ENCODE measurements around the gene GTSE1.

GTSE1 gene

GRCh38 chr22:46337870-46338269, 41.2 kb downstream of the GTSE1 start:
- H3K4me3 ChIP-seq (ENCODE audit: low read depth in 1 of 2, low read length in 2 of 2) = no peak overlapping the region
- no peaks in the 10 kb centered on the region for H3K27me3 ChIP-seq (ENCODE audit: control insufficient read depth in 1 of 2, insufficient read depth in 2 of 2, low read length in 2 of 2)
- peaks cover 7 to 12% of the 10 kb centered on the region in 2 donors for H3K4me1 ChIP-seq (ENCODE audit: control insufficient read depth in 1 of 2, insufficient read depth in 2 of 2, low read length in 2 of 2)
- H3K9me3 ChIP-seq (ENCODE audit: control insufficient read depth in 1 of 2, low read length in 2 of 2) = no peaks in the 10 kb centered on the region
- peaks cover 17 to 50% of the 10 kb centered on the region in 2 donors for H3K36me3 ChIP-seq (ENCODE audit: control insufficient read depth in 1 of 2, insufficient read depth in 2 of 2, low read length in 2 of 2)
- no peak overlapping the region for H3K27ac ChIP-seq (ENCODE audit: low read depth, low read length)
- no peak overlapping the region for H3K9ac ChIP-seq (ENCODE audit: low read depth in 1 of 2, low read length in 2 of 2)

DNA sequence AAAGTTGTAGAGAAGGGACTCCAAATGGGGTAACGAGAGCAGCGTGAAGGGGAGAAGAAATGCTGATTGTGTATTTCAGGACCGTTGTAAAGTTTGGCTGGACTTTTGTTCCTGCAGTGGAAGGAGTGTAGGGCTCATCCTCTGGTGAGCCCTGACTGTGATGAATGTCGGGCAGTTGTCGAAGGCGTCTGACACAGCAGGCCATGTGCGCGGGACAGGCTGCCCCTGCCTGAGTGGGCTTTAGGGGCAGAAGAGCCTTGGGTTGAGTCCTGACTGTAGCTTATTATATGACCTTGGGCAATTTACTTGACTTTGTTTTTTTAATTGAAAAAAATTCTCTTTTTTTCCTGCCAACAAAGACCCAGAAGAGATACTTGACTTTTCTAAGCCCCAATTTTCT, 42.0 kb downstream of the GTSE1 start:
- H3K4me3 ChIP-seq (ENCODE audit: low read depth in 1 of 2, low read length in 2 of 2) = no peak overlapping the region
- H3K36me3 ChIP-seq (ENCODE audit: control insufficient read depth in 1 of 2, insufficient read depth in 2 of 2, low read length in 2 of 2) = peaks cover 18 to 56% of the 10 kb centered on the region in 2 donors

GRCh38 chr22:46339956-46340355, 43.3 kb downstream of the GTSE1 start:
- Histone ChIP-seq H3K27me3 (ENCODE audit: control insufficient read depth in 1 of 2, insufficient read depth in 2 of 2, low read length in 2 of 2) (no peaks in the 10 kb centered on the region), H3K9me3 (ENCODE audit: control insufficient read depth in 1 of 2, low read length in 2 of 2) (no peaks in the 10 kb centered on the region), H3K4me3 (ENCODE audit: low read depth in 1 of 2, low read length in 2 of 2) (no peak overlapping the region), H3K36me3 (ENCODE audit: control insufficient read depth in 1 of 2, insufficient read depth in 2 of 2, low read length in 2 of 2) (peaks cover 27 to 67% of the 10 kb centered on the region in 2 donors), H3K27ac (ENCODE audit: low read depth, low read length) (no peak overlapping the region), H3K4me1 (ENCODE audit: control insufficient read depth in 1 of 2, insufficient read depth in 2 of 2, low read length in 2 of 2) (peaks cover 7 to 12% of the 10 kb centered on the region in 2 donors), H3K9ac (ENCODE audit: low read depth in 1 of 2, low read length in 2 of 2) (no peak overlapping the region)

More for the DNA sequence above, 42.0 kb downstream of the GTSE1 start:
- no peaks in the 10 kb centered on the region for H3K27me3 ChIP-seq (ENCODE audit: control insufficient read depth in 1 of 2, insufficient read depth in 2 of 2, low read length in 2 of 2)
- H3K9me3 ChIP-seq (ENCODE audit: control insufficient read depth in 1 of 2, low read length in 2 of 2) = no peaks in the 10 kb centered on the region
- peaks cover 7 to 12% of the 10 kb centered on the region in 2 donors for H3K4me1 ChIP-seq (ENCODE audit: control insufficient read depth in 1 of 2, insufficient read depth in 2 of 2, low read length in 2 of 2)
- no peak overlapping the region for H3K27ac ChIP-seq (ENCODE audit: low read depth, low read length)
- H3K9ac ChIP-seq (ENCODE audit: low read depth in 1 of 2, low read length in 2 of 2) = no peak overlapping the region

DNA sequence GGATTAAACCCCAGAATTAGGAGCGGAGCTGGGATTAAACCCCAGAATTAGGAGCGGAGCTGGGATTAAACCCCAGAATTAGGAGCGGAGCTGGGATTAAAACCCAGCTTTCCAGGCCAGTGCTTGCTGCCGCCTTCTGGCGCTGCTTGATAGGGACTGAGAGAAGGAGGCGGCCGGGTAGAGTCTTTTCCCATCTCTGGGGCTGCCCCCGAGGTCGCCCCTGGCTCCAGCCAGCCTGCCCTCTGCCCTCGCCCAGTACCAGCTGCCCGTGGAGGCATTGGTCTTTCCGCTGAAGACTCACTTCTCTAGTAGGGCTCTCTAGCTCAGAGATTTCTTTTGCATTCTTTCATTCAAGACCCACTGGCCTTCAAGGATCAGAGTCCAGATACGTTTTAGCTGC, 44.0 kb downstream of the GTSE1 start:
- Histone ChIP-seq H3K9me3 (ENCODE audit: control insufficient read depth in 1 of 2, low read length in 2 of 2) (no peaks in the 10 kb centered on the region), H3K27me3 (ENCODE audit: control insufficient read depth in 1 of 2, insufficient read depth in 2 of 2, low read length in 2 of 2) (no peaks in the 10 kb centered on the region), H3K9ac (ENCODE audit: low read depth in 1 of 2, low read length in 2 of 2) (no peak overlapping the region), H3K27ac (ENCODE audit: low read depth, low read length) (no peak overlapping the region), H3K36me3 (ENCODE audit: control insufficient read depth in 1 of 2, insufficient read depth in 2 of 2, low read length in 2 of 2) (peaks cover 30 to 70% of the 10 kb centered on the region in 2 donors), H3K4me3 (ENCODE audit: low read depth in 1 of 2, low read length in 2 of 2) (no peak overlapping the region), H3K4me1 (ENCODE audit: control insufficient read depth in 1 of 2, insufficient read depth in 2 of 2, low read length in 2 of 2) (peaks cover 7 to 12% of the 10 kb centered on the region in 2 donors)

DNA sequence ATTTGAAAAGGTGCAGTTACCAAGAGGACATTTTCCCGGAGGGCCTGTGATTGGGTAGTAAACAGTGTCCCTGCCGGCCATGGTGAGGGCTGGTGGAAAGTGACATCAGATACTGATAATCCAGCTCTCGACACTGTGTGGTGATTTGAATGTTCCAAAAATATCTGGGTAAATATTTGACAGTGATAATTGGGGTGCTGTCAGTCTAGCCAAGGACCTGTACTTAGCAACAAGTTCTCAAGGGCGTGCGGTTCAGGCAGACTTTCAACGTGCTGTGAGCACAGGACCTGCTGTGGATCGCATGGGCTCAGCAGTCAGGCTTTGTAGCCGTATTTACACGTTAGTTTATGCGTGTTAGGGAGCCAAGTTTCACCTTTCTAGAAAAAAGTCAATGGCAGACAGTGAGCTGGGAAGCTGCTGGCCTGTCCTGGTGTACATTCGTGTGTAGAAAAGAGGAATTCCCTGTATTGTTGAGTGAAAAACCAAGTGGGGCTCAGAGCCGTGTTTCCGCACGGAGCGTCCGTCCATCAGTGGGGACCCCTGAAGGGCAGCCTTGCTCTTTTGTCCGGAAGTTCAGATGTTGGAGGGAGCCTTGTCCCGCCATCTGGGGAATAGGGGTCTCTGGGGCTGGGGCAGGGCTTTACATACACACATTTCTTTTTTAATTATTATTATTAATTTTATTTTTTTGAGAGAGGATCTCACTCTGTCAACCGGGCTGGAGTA, 50.2 kb downstream of the GTSE1 start:
- Histone ChIP-seq H3K9ac (ENCODE audit: low read depth in 1 of 2, low read length in 2 of 2) (no peak overlapping the region), H3K9me3 (ENCODE audit: control insufficient read depth in 1 of 2, low read length in 2 of 2) (no peaks in the 10 kb centered on the region), H3K4me1 (ENCODE audit: control insufficient read depth in 1 of 2, insufficient read depth in 2 of 2, low read length in 2 of 2) (no peaks in the 10 kb centered on the region), H3K27me3 (ENCODE audit: control insufficient read depth in 1 of 2, insufficient read depth in 2 of 2, low read length in 2 of 2) (no peaks in the 10 kb centered on the region), H3K4me3 (ENCODE audit: low read depth in 1 of 2, low read length in 2 of 2) (no peak overlapping the region), H3K36me3 (ENCODE audit: control insufficient read depth in 1 of 2, insufficient read depth in 2 of 2, low read length in 2 of 2) (peaks cover 46 to 81% of the 10 kb centered on the region in 2 donors), H3K27ac (ENCODE audit: low read depth, low read length) (no peak overlapping the region)

DNA sequence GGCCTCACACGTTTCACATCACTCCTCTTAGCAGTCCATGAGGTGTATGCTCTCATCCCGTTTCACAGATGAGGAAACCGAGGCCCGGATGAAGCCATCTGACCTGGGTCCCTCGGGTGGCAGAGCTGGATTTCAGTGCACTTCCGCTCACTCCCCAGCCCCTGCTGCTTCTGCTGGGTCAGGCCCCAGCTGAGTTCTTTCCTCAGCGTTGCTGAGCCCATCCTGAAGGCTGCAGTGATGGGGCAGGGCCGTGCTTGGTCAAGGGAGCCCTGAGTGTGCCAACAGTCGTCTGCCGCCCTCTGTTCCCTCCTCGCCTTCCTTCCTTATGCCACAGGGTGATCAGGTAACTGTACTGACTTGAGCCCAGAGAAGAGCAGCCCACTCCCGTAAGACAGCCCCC, 51.0 kb downstream of the GTSE1 start:
- Histone ChIP-seq H3K27ac (ENCODE audit: low read depth, low read length) (no peak overlapping the region), H3K4me1 (ENCODE audit: control insufficient read depth in 1 of 2, insufficient read depth in 2 of 2, low read length in 2 of 2) (no peaks in the 10 kb centered on the region), H3K36me3 (ENCODE audit: control insufficient read depth in 1 of 2, insufficient read depth in 2 of 2, low read length in 2 of 2) (peaks cover 46 to 81% of the 10 kb centered on the region in 2 donors), H3K9me3 (ENCODE audit: control insufficient read depth in 1 of 2, low read length in 2 of 2) (no peaks in the 10 kb centered on the region), H3K27me3 (ENCODE audit: control insufficient read depth in 1 of 2, insufficient read depth in 2 of 2, low read length in 2 of 2) (no peaks in the 10 kb centered on the region), H3K9ac (ENCODE audit: low read depth in 1 of 2, low read length in 2 of 2) (no peak overlapping the region), H3K4me3 (ENCODE audit: low read depth in 1 of 2, low read length in 2 of 2) (no peak overlapping the region)

- Histone ChIP-seq H3K27ac (ENCODE audit: low read depth, low read length) (no peak overlapping the region), H3K27me3 (ENCODE audit: control insufficient read depth in 1 of 2, insufficient read depth in 2 of 2, low read length in 2 of 2) (no peaks in the 10 kb centered on the region), H3K36me3 (ENCODE audit: control insufficient read depth in 1 of 2, insufficient read depth in 2 of 2, low read length in 2 of 2) (peaks cover 43 to 83% of the 10 kb centered on the region in 2 donors), H3K4me1 (ENCODE audit: control insufficient read depth in 1 of 2, insufficient read depth in 2 of 2, low read length in 2 of 2) (no peaks in the 10 kb centered on the region), H3K9me3 (ENCODE audit: control insufficient read depth in 1 of 2, low read length in 2 of 2) (no peaks in the 10 kb centered on the region), H3K9ac (ENCODE audit: low read depth in 1 of 2, low read length in 2 of 2) (no peak overlapping the region), H3K4me3 (ENCODE audit: low read depth in 1 of 2, low read length in 2 of 2) (no peak overlapping the region)
Observed at GRCh38 chr22:46348099-46348695, 51.5 kb downstream of the GTSE1 start.

DNA sequence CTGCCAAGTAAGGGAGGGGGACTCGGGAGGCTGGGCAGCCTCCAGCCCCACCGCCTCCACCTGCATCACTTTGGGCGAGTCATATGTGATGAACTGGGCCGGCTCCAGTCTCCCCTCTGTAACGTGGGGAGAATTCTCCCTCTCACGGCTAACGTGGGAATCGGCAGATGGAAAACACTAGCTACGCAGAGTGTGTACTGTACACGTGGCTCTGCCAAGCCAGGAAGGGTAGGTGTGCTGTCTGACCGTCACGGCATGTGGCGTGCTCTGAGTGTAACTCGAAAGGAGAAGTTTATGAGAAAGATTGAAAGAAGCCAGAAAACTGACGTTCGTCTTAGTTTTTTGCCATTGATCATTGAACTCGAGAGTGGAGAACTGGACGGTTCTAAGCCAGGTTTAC, 52.6 kb downstream of the GTSE1 start:
- Histone ChIP-seq H3K9me3 (ENCODE audit: control insufficient read depth in 1 of 2, low read length in 2 of 2) (no peaks in the 10 kb centered on the region), H3K27ac (ENCODE audit: low read depth, low read length) (no peak overlapping the region), H3K27me3 (ENCODE audit: control insufficient read depth in 1 of 2, insufficient read depth in 2 of 2, low read length in 2 of 2) (no peaks in the 10 kb centered on the region), H3K36me3 (ENCODE audit: control insufficient read depth in 1 of 2, insufficient read depth in 2 of 2, low read length in 2 of 2) (peaks cover 50 to 83% of the 10 kb centered on the region in 2 donors), H3K4me1 (ENCODE audit: control insufficient read depth in 1 of 2, insufficient read depth in 2 of 2, low read length in 2 of 2) (no peaks in the 10 kb centered on the region), H3K9ac (ENCODE audit: low read depth in 1 of 2, low read length in 2 of 2) (no peak overlapping the region), H3K4me3 (ENCODE audit: low read depth in 1 of 2, low read length in 2 of 2) (no peak overlapping the region)

DNA sequence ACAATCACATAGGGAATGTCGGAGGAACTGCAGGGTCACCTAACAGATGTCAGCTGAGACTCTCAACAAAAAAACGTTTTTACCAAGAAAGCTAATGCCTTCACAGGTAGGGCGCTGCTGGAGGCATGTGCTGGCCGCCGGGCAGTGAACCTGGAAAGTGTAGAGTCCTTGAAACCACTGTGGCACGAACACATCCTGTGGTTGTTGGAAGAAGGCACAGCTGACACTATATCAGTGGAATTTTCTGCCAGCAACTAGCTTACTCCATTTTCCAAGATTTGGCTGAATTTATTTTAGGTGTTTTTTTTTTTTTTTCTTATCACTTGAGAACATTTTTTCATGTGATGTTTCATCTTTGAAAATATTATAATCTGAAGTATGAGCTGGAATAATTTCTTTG, 53.0 kb downstream of the GTSE1 start:
- H3K27me3 ChIP-seq (ENCODE audit: control insufficient read depth in 1 of 2, insufficient read depth in 2 of 2, low read length in 2 of 2) = no peaks in the 10 kb centered on the region
- no peaks in the 10 kb centered on the region for H3K9me3 ChIP-seq (ENCODE audit: control insufficient read depth in 1 of 2, low read length in 2 of 2)
- no peak overlapping the region for H3K4me3 ChIP-seq (ENCODE audit: low read depth in 1 of 2, low read length in 2 of 2)
- no peak overlapping the region for H3K9ac ChIP-seq (ENCODE audit: low read depth in 1 of 2, low read length in 2 of 2)
- no peaks in the 10 kb centered on the region for H3K4me1 ChIP-seq (ENCODE audit: control insufficient read depth in 1 of 2, insufficient read depth in 2 of 2, low read length in 2 of 2)
- no peak overlapping the region for H3K27ac ChIP-seq (ENCODE audit: low read depth, low read length)
- H3K36me3 ChIP-seq (ENCODE audit: control insufficient read depth in 1 of 2, insufficient read depth in 2 of 2, low read length in 2 of 2) = peaks cover 46 to 83% of the 10 kb centered on the region in 2 donors

- Histone ChIP-seq H3K9ac (ENCODE audit: low read depth in 1 of 2, low read length in 2 of 2) (no peak overlapping the region), H3K27ac (ENCODE audit: low read depth, low read length) (no peak overlapping the region), H3K36me3 (ENCODE audit: control insufficient read depth in 1 of 2, insufficient read depth in 2 of 2, low read length in 2 of 2) (peaks cover 44 to 85% of the 10 kb centered on the region in 2 donors), H3K27me3 (ENCODE audit: control insufficient read depth in 1 of 2, insufficient read depth in 2 of 2, low read length in 2 of 2) (no peaks in the 10 kb centered on the region), H3K9me3 (ENCODE audit: control insufficient read depth in 1 of 2, low read length in 2 of 2) (no peaks in the 10 kb centered on the region), H3K4me3 (ENCODE audit: low read depth in 1 of 2, low read length in 2 of 2) (no peak overlapping the region), H3K4me1 (ENCODE audit: control insufficient read depth in 1 of 2, insufficient read depth in 2 of 2, low read length in 2 of 2) (no peaks in the 10 kb centered on the region)
Observed at GRCh38 chr22:46350121-46350520, 53.5 kb downstream of the GTSE1 start.

Measured in duodenal mucosa (tissue), 2 donors.